ENCODE results near the gene S100A7A.

DNA sequence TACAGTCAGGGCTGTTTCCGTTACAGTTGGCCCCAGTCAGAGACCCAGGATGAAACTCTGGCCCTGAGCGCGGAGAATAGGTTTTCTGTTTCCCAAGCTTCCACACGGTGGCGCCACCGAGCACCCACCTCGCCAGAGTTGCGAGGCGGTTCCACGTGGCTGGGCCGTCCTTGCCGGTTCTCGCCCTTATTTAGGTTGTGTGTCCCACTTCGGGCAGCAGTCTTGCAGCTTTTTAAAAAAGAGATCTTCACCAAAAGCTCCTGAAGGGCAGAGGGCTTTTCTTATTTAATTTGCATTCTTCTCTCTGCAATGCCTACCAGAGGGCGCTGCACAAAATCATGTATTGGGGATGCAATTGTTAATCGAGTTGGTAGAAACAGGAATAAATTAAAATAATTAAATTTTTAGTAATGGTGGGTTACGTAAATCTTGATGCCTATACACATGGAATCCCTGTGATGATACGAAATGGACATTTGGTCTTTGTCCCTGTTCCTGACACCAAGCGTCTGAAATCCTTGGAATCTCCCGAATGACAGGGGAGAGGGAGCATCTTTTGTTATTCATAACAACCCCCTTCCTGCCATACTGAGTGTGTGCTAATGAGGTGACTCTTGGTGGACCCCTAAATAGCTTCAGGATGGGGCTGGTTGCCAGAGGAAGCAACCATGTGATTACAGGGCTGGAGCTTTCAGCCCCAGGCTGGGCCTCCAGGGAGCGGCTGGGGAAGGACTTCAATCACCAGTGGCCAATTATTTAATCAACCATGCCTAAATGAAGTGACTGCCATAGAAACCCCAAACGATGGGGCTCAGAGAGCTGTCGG is 49.7 kb downstream of the S100A7A start:
- TF ChIP-seq, protein P1, sequence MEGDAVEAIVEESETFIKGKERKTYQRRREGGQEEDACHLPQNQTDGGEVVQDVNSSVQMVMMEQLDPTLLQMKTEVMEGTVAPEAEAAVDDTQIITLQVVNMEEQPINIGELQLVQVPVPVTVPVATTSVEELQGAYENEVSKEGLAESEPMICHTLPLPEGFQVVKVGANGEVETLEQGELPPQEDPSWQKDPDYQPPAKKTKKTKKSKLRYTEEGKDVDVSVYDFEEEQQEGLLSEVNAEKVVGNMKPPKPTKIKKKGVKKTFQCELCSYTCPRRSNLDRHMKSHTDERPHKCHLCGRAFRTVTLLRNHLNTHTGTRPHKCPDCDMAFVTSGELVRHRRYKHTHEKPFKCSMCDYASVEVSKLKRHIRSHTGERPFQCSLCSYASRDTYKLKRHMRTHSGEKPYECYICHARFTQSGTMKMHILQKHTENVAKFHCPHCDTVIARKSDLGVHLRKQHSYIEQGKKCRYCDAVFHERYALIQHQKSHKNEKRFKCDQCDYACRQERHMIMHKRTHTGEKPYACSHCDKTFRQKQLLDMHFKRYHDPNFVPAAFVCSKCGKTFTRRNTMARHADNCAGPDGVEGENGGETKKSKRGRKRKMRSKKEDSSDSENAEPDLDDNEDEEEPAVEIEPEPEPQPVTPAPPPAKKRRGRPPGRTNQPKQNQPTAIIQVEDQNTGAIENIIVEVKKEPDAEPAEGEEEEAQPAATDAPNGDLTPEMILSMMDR (IDR thresholded peaks at IDR 0.05), result peak; percentile 57 to 79 (median 70)
- TF ChIP-seq POLR2A (IDR thresholded peaks at IDR 0.05), result no peak
